Mesenteric fat pad (tissue), 1 donor: ENCODE measurements around the gene TAF11L14. TPM values are rescaled to one million over a fixed set of nuclear protein-coding genes. Genes with fewer than 3 reads are reported as not detected.
"Not testable (repeated sequence)": the region's sequence is repeated elsewhere in the genome, so short reads cannot be mapped to it uniquely, and the experiment has no call there.

Experiments
- DNase-seq: peaks from one replicate; pipeline ENCODE4 v3.0.0-alpha.2; 2020; ENCODE audit warnings: low spot score
- long read RNA-seq: library from polyadenylated mRNA; unstranded; transcript quantifications from one replicate; pipeline ENCODE4 v2.0.0, GENCODE V29; 2020
- total RNA-seq: library from RNA; stranded (reverse); fragmentation: NEBNext Ultra II Directional; extraction: Animal tissue kit (Norgen Biotek cat#: 25700); gene quantifications from one replicate; pipeline ENCODE4 v1.2.1, GENCODE V29; 2021
- donor health status: DM: yes; HTN: yes; CAD: no.

The TAF11L14 gene
- total RNA-seq = not detected
- long read RNA-seq = 0 reads

DNA sequence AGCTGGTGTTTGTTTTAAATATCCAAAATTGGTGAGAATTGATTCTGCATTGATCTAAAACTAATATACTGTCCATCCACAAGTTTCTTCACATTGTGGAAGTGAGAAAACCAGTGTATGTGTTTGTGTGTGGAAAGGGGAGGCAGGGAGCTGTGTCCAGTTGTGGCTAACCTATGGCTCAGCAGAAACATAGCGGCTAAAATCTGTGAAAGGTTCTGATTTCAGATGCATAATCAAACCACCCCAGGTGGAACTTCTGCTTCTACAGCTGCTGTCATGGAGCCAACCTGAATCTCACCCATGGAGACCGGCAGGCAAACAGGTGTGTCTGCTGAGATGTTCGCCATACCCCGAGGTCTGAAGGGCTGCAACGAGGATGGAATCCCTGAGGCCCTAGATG, at the start of gene TAF11L14:
Gene TAF11L14 (plus strand): TSS at position 301 of the 400 bp plus-strand sequence.
- no peak for DNase-seq

DNA sequence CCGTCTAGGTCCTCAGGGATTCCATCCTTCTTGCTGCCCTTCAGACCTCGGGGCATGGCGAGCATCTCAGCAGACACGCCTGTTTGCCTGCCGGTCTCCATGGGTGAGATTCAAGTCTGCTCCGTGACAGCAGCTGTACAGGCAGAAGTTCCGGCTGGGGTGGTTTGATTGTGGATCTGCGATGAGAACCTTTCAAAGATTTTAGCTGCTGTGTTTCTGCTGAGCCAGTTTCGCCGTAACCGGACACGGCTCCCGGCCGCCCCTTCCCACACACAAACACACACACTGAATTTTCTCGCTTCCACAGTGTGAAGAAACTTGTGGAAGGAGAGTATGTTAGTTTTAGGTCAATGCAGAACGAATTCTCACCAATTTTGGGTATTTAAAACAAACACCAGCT, 48.6 kb upstream of the TAF11L14 start, which contains the start of gene TAF11L7:
Gene TAF11L7 (minus strand): TSS at position 101 of the 400 bp plus-strand sequence.
- DNase-seq = not testable (repeated sequence)

- not testable (repeated sequence) for DNase-seq
Measured at GRCh38 chr5:17590860-17591259, 43.4 kb upstream of the TAF11L14 start, which contains the start of gene TAF11L8. Gene TAF11L8, minus strand, starts transcription at chr5:17590960.

DNA sequence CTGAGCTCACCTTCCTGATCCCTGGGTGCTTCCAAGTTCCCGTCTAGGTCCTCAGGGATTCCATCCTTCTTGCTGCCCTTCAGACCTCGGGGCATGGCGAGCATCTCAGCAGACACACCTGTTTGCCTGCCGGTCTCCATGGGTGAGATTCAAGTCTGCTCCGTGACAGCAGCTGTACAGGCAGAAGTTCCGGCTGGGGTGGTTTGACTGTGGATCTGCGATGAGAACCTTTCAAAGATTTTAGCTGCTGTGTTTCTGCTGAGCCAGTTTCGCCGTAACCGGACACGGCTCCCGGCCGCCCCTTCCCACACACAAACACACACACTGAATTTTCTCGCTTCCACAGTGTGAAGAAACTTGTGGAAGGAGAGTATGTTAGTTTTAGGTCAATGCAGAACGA, 40.0 kb upstream of the TAF11L14 start, which contains the start of gene TAF11L9:
Gene TAF11L9 (minus strand): TSS at position 140 of the 400 bp plus-strand sequence.
- DNase-seq = not testable (repeated sequence)

- not testable (repeated sequence) for DNase-seq
Measured at GRCh38 chr5:17597728-17598127, 36.5 kb upstream of the TAF11L14 start, which contains the start of gene TAF11L10. Gene TAF11L10, minus strand, starts transcription at chr5:17597828.

DNA sequence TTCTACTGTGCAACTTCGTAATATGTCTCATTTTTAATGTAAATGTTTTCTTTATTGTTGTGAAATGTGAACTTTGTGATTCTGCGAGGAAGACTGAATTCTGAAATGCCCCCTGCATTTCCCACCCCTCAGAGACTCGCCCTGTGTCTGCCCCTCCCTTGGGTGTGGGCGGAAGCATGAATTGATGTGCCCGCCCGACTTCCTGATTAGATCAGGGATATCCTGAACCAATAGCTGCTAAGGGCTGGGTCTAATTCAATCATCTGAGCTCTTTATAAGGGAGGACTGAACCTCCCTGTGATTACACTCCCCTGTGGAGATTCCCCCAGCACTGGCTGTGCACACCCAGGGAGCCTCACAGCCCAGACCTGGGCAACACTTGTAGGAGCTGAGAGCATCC, 30.4 kb upstream of the TAF11L14 start, which contains the start of gene TAF11L11:
Gene TAF11L11 (plus strand): TSS at position 304 of the 400 bp plus-strand sequence.
- DNase-seq = not testable (repeated sequence)

DNA sequence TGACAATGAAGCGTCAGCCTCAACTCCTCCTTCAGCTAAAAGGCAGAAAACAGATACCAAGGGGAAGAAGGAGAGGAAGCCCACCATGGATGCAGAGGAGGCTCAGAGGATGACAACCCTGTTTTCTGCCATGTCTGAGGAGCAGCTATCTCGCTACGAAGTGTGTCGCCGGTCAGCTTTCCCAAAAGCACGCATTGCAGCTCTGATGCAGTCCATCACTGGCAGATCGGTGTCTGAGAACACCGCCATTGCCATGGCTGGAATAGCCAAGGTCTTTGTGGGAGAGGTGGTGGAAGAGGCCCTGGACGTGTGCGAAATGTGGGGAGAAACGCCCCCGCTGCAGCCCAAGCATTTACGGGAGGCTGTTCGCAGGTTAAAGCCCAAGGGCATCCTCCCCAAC, 29.3 kb upstream of the TAF11L14 start:
- DNase-seq = no peak

DNA sequence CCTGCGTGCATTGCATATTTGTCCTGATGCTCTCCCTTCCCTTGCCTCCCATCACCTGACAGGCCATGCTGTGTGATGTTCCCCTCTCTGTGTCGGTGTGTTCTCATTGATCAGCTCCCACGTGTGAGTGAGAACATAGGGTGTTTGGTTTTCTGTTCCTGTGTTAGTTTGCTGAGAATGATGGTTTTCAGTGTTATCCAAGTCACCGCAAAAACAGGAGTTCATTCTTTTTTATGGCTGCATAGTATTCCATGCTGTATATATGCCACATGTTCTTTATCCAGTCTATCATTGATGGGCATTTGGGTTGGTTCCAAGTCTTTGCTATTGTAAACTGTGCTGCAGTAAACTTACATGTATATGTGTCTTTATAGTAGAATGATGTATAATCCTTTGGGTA, 26.8 kb upstream of the TAF11L14 start:
- DNase-seq = not testable (repeated sequence)

DNA sequence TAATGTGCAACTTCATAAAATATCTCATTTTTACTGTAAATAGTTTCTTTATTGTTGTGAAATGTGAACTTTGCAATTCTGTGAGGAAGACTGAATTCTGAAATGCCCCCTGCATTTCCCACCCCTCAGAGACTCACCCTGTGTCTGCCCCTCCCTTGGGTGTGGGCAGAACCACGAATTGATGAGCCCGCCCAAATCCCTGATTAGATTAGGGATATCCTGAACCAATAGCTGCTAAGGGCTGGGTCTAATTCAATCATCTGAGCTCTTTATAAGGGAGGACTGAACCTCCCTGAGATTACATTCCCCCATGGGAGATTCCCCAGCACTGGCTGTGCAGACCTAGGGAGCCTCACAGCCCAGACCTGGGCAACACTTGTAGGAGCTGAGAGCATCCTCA, 24.2 kb upstream of the TAF11L14 start, which contains the start of gene TAF11L12:
Gene TAF11L12 (plus strand): TSS at position 301 of the 400 bp plus-strand sequence.
- DNase-seq = not testable (repeated sequence)

DNA sequence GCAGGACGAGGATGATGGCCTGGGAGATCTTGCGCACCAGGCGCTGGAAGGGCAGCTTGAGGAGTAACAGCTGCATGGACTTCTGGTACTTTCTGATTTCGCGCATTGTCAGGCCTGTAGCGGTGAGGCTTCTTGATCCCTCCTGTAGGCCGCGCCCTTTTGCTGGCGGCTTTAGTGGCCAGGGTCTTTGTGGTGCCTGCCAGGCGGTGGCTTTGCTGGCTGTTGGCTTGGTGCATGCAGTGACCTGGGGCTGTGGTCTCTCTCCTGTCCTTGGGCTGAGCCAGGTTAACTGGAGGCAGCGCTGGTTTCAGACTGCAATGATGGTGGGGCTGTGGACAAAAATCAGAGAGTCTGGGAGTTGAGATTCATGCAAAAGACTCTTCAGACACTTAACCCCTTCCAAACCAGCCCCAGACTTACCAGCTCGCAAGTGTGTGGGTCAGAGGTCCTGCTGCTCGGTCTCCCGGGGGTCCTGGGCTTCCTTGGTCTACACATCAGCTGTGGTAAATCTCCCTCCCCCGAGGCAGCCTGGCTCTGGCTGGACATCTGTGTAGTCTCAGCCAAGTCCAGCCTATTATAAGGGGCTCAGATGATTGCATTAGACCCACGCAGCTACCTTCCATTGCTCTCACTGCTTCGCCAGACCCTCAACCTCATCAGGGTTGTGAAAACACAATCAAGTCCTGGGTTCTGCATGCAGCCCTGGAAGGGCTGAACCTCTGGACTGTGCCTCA, 19.2 kb upstream of the TAF11L14 start:
- no peak for DNase-seq

DNA sequence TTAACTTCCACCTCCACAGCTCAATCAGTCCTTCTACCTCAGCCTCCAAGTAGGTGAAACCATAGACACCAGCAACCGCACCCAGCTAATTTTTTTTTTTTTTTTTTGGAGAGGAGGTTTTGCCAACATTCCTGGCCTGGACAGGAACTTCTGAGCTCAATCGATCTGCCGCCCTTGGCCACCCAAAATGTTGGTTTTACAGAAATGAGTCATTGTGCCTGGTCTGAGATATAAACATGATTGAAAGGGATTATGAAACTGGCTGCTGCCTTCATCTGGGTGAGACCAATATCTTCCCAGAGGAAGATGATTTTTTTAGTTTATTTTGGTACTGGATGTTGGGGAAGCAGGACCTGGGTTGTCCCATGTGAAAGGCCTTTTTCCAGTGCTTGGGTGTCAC, 14.9 kb upstream of the TAF11L14 start:
- no peak for DNase-seq

DNA sequence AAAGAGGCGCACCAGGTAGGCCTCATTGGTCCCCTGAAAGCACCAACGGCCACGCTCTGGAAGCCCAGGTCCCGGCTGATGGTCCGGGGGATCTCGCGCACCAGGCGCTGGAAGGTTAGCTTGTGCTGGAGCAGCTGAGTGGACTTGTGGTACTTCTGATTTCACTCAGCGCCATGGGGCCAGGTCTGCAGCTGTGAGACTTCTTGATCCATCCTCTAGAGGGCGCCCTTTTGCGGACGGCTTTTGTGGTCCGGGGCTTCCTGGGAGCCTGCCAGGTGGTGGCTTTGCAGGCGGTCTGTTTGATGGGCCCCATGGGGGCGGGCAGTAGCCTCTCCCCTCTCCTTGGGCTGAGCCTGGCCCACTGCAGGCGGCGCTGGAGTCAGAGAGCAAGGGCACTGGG, 13.6 kb upstream of the TAF11L14 start:
- DNase-seq = no peak

DNA sequence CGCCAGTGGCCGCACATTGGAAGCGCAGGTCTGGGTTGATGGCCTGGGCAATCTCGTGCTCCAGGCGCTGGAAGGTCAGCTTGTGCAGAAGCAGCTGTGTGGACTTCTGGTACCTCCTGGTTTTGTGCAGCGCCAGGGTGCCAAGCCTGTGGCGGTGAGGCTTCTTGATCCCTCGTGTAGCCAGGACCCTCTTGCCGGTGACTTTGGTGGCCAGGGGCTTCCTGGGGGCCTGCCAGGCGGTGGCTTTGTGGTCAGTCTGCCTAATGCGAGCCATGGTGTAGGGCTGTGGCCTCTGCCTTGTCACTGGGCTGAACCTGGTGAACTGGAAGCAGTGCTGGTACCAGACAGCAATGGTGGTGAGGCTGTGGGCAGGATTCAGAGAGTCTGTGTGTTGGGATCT, 8.6 kb upstream of the TAF11L14 start:
- no peak for DNase-seq

- not testable (repeated sequence) for DNase-seq
Measured at GRCh38 chr5:17631788-17632187, 2.5 kb upstream of the TAF11L14 start, which contains the start of gene TAF11L13. Gene TAF11L13, plus strand, starts transcription at chr5:17632088.

DNA sequence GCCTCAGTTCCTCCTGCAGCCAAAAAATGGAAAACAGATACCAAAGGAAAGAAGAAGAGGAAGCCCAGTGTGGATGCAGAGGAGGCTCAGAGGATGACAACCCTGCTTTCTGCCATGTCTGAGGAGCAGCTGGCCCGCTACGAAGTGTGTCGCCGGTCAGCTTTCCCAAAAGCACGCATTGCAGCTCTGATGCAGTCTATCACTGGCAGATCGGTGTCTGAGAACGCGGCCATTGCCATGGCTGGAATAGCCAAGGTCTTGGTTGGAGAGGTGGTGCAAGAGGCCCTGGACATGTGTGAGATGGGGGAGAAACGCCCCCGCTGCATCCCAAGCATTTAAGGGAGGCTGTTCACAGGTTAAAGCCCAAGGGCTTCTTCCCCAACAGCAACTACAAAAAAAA, 15.0 kb downstream of the TAF11L14 start:
- not testable (repeated sequence) for DNase-seq

- DNase-seq = not testable (repeated sequence)
Measured at GRCh38 chr5:17655201-17655759, 21.0 kb downstream of the TAF11L14 start.

DNA sequence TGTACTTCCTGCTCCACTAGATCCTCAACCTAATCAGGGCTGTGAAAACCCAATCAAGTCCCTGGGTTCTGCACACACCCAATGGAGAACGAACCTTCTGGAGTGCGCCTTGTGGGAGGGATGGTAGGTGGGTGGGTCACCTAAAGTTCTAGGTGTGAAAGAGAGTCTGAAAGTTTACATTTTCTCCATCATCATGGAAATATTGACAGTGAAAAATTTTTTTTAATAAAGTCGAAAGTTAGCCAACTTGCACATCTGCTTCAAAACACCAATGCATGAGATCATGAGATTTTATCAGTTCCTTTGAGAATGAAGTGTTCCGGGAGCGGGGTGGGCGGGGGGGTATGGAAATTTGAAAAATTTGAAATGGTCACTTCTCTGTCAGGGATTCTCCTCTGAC, 21.7 kb downstream of the TAF11L14 start:
- DNase-seq = no peak

GRCh38 chr5:17663182-17663581, 28.9 kb downstream of the TAF11L14 start:
- no peak for DNase-seq

DNA sequence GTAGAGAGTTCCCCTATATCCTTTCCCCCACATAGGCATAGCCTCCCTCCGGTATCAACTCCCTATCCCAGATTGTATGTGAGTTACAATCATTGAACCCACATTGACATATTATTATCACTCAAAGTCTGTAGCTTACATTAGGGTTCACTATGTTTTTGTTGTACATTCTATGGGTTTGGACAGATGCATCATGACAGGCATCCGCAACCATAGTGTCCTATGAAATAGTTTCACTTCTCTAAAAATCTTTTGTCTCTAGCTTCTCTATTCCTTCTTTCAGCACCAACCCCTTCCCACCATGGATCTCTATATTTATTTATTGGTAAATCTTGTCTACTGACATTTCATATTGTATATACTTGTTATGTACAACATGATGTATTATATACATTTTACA, 31.6 kb downstream of the TAF11L14 start:
- no peak for DNase-seq

GRCh38 chr5:17666726-17667235, 32.5 kb downstream of the TAF11L14 start:
- no peak for DNase-seq

GRCh38 chr5:17670353-17670752, 36.1 kb downstream of the TAF11L14 start:
- DNase-seq = peak; percentile 74

GRCh38 chr5:17678751-17679324, 44.6 kb downstream of the TAF11L14 start:
- no peak for DNase-seq
